ENCODE data around the gene LRG1.

Gene LRG1

DNA sequence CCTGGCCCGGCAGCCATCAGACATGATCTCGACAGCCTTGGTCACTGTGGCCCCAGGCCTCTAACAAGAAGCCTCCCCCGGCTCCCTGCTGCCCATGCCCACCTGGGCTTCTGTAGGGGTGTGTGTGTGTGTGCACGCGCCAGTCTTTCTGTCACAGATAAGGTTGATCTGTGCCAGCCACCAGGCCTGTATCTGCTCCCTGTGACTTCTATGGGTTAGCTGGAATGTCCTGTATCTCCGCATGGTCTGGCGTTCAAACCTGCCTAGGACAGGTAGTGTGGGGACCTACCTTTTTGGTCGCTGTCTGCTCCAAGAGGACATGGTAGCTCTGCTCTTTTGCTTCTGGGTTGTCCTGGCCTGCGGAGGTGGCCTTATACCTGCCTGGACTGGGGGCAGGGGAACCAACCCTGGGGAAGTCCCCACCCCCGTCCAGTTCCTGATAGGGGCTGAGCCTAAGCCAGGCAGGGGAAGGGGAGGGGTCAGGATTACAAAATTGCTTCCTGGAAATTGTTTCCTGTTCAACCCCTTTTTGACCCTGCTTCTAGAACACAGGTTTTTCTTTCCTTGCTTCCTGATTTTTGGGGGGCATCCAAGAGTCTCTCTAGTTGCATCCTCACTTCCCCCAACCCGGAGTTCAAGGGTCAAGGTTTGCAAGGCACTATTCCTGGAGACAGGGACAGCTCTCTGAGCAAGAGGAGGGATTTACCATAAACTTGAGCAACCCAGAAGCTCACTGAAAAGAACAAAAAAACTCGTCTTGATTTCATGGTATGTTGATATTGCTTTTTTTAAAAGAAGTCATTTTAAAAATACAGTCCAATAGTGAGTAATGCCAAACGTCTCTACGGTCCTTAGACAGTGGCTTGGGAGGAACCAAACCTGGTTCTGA is at the start of gene LRG1:
Gene LRG1 (minus strand): TSS at position 344 of the 889 bp plus-strand sequence. CDS start 23 bp downstream, at position 321.
- DNase-seq, result no peak

DNA sequence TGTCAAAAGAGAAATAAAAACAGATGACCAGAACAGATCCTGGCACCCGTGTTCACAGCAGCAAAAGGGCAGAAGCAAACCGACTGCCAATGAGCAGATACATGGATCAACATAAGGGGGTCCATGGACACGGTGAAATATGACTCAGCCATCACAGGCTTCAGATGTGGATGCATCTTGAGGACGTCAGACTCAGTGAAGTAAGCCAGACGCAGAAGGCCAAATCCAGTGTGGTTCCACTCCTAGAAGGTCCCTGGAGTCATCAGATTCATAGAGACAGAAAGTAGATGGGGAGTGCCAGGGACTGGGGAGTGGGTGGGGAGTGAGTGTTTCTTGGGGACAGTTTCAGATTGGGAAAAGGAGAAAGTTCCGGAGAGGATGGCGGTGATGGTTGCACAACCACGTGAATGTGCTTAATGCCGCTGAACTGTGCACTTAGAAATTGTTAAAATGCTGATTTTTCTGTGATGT is 48.5 kb upstream of the LRG1 start:
- no peak for DNase-seq

DNA sequence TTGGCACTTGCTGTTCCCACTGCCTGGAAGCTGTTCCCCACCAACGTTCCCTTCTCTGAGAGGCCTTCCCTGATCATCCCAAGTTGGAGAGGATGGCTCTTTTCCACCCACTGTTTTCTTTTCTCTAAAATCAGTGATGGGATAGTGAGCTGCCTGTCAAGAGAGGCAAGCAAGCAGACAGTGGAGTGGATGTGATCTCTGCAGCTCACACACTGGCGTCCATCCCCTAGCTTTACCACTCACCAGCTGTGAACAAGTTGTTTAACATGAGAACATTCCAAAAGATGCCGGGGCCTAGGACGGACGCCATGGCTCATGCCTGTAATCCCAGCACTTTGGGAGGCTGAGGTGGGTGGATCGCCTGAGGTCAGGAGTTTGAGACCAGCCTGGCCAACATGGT is 47.7 kb upstream of the LRG1 start:
- DNase-seq, result no peak

DNA sequence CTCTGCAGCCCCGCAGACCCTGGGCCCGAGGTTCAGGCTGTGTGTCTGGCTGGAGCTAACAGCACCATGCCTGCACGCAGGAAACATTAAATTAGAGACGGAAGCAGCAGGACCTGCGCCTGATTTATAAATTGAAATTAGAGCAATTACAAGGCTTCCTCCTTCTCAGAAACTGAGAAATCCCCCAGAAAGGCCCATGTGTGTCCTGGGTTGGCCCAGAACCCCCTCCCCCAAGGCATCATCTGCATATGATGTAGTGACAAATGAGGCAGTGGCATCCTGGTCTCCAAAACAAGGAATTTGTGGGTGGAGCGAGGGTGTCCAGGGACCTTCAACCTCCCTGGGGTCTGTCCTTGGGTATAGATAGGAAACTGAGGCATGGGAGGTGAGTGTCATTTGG is 46.9 kb upstream of the LRG1 start:
- no peak for DNase-seq

DNA sequence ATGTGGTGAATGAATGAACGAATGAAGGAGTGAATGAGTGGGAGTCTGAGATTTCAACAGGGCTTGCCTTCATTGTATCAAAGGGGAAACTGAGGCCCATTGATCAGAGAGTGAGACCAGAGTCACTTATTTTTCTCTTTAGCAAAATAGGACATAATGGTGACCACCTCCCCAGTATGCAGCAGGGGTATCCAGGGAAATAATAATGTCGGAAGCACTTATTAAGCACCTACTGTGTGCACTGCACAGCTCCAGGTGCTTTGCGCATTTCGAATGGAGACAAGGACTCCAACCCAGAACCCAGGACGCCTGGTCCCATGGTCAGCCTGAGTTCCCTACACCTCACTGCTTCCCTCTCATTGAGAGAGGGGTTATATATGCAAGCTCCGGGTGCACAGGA is 46.4 kb upstream of the LRG1 start:
- no peak for DNase-seq

DNA sequence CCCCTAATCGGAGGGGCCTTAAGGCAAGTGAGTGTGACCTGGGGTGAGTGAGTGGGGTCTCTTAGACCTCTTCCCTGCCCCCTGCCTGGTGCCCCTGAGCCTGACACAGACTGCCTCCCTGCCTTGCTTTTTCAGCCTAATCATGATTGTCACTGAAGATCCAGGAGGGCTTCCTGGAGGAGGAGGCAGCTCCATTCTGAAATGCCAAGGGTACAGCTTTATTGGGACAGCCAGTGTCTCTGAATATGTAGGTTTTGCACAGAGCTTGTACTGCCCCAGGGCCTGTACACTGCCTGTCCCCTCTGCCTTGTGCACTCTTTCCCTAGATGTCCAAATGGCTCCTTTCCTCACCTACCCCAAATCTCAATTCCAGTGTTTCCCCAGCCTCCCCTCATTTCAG is 45.7 kb upstream of the LRG1 start:
- DNase-seq, result no peak

GRCh38 chr19:4584670-4585460 is 45.0 kb upstream of the LRG1 start:
- DNase-seq, result no peak

DNA sequence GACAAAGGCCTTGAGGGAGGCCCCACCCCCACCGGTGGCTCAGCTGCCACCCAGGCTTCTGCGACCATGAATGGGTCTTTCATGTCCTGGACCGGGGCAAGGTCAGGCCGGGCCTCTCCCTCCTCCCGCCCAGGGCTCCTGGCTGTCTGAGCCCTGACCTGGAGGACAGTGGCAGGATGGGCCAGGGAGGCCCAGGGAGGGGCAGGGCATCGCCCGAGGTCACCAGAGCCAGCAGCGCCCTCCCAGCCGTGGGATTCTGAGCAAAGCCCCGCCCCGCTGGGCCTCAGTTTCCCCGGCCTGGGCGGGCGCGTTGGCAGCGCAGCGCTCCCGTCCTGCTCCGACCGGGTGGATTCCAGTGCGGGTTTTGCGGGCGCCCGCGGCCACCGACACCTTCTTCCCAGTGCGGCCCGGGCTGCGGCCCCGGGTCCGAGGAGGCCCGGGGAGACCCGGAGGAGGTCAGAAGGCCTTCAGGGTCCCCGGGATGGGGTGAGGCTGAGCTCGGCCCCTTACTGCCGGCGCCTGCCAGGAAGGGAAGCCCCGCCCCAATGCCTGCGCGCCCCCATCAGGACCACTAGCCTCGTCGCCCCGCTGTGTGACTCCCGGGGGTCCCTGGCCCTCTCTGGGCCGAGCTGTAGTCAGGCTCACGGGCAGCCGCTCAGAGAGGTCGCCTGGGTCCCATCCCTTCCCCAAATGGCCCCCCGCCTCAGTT is 44.3 kb upstream of the LRG1 start:
- peak; percentile 14 for DNase-seq

GRCh38 chr19:4582980-4583842 is 43.4 kb upstream of the LRG1 start:
- DNase-seq, result no peak

- DNase-seq, result no peak
Observed at GRCh38 chr19:4581666-4582553, 42.1 kb upstream of the LRG1 start.

- DNase-seq, result no peak
Observed at GRCh38 chr19:4580961-4581665, 41.3 kb upstream of the LRG1 start.

- DNase-seq, result no peak
Observed at GRCh38 chr19:4580021-4580901, 40.4 kb upstream of the LRG1 start.

DNA sequence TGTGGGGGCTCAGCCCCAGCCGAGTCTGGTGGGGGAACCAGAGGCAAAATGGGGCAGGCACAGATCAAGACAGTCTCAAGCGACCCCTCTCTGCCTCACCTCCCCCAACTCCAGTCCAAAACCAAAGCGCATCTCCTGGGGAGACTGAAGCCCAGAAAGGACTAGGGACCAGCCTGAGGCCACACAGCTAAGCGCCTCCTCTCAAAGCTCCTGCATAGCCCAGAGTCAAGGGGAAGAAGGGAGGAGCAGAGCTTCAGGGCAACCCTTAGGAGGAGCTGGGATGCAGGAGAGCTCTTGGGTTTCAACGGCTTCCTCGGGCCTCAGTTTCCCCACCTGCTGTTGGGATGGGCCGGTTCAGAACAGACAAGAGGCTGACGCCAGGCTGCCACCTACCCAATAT is 39.6 kb upstream of the LRG1 start:
- DNase-seq, result no peak

DNA sequence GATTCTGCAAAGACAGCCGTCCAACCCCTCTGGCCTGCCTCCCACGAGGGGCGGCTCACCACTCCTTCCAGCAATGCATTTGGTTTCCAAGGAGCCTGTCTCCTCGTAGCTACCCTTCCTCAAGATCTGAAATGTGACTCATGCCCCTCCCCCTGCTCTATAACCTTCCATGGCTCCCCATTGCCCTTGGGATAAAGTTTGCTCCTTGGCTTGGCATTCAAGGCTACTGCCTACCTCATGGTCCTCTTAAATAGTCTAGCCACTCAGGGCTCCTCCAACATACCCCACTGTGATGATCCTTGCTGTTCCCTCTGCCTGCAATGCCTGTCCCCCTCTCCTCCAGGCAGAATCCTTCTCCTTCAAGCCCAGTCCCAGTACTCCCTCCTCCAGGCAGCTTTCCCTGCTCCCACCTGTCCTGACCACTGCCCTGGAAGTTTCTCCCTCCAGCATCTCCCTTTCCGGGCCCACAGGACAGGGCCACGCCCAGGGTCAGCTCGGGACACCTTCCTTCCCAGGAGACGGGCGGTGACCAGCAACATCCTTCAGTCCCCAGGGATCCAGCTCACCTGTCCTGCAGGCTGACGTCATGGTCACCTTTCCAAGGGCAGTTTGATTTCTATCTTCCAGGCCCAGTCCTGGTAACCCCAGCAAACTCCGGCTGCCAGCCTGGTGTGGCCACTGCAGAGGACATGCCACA is 38.9 kb upstream of the LRG1 start:
- no peak for DNase-seq

DNA sequence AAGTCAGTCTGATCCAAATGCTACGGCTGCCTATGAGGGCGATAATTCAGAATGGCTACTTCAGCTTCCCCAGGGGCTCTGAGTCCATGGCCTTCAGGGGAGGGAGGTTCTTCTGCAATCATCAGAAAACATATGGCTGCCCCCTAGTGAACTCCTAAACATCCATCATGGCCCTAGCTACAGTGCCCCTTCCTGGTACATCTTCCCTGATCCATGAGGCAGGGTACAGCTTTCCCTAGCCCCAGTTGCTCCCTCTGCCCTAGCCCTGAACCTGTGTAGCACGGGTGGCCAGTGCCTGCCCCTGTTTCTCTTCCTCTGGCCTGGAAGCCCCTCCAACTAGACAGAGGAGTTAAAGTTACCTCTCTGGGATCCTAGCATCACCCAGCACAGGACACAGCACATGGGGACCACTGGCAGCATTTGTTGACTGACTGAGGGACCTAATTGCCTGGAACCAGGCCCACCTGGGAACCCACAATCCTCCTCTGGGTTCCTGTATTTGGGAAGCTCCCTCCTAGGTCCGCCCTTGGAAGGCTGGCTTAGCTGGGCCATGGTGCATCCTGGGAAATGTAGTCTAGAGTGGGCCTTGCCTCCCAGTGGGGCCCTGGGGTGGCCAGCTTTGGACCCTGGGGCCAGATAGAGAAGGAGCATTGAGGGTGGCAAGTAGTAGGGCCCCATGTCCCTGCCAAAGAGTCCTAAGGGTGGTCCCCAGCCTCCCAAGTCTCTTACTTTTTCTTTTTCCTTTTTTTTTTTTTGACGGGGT is 37.4 kb upstream of the LRG1 start:
- DNase-seq, result no peak

DNA sequence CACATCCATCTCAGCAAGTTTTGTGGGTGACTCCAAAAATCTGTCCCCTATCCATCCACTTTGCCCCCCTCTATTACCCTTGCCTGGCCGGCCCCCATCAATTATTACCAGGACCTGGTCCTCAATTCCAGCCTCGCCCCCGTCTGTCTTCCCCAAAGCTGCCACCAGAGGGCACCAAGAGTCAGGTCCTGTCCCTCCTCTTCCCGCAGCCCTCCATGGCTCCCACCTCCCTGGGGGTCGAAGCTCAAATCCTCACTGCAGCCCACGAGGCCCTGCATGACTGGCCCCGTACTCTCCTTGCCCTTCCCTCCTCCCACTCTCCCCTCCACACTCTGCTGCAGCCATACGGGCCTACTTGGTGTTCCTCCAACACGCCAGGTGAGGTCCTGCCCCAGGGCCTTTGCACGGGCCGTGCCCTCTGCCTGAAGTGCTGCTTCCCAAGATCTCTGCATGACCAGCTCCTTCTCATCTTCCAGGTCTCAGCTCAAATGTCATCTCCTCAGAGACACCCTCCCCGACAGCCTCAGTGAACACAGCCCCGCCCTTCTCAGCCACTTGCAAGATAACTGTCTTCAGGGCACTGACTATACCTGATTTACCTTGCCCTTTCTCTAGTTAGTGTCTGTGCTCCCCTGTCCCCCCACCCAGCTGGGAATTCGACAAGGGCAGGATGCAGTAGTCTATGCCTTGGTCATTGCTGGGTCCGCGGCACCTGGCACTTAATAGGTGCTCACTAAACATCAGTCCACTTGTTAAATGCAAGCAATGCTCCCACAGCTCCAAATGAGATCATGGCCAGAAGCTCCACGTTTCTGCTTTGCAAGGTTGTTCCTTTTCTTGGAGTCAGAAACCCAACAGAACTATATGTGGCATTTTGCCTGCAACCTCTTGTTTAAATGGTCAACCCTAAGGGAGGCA is 36.4 kb upstream of the LRG1 start:
- peak; percentile 70 for DNase-seq

Data from stimulated activated CD4-positive, alpha-beta T cell treated with anti-CD3 and anti-CD28 coated beads, Interleukin-1b, Interleukin-23, amount 100 ng/mL, for 48 hours (primary cell).